Suprapubic skin (tissue), 3 donors: ENCODE data around the gene HAT1.

Experiments
- EP300 ChIP-seq: sonication (generic); formaldehyde crosslinking; IDR thresholded peaks from one replicate; pipeline ENCODE4 v1.6.1; 2017; ENCODE audit warnings: antibody characterized with exemption
- POLR2A ChIP-seq, 2 donors: fragments of 450-650 bp; IDR thresholded peaks; one replicate each; pipeline ENCODE4 v1.6.1; 2017; ENCODE audit warnings: antibody characterized with exemption in 2 of 2, mild to moderate bottlenecking in 2 of 2, moderate library complexity in 2 of 2
- TF ChIP-seq, protein P1 (sequence below), 2 donors: fragments of 200-600 bp in 1 of 2; fragments of 450-650 bp in 1 of 2; sonication (generic) in 1 of 2; IDR thresholded peaks; one replicate each; pipeline ENCODE4 v1.5.1; 2016 to 2019; ENCODE audit warnings: antibody characterized with exemption in 2 of 2, mild to moderate bottlenecking in 1 of 2, moderate library complexity in 1 of 2

DNA sequence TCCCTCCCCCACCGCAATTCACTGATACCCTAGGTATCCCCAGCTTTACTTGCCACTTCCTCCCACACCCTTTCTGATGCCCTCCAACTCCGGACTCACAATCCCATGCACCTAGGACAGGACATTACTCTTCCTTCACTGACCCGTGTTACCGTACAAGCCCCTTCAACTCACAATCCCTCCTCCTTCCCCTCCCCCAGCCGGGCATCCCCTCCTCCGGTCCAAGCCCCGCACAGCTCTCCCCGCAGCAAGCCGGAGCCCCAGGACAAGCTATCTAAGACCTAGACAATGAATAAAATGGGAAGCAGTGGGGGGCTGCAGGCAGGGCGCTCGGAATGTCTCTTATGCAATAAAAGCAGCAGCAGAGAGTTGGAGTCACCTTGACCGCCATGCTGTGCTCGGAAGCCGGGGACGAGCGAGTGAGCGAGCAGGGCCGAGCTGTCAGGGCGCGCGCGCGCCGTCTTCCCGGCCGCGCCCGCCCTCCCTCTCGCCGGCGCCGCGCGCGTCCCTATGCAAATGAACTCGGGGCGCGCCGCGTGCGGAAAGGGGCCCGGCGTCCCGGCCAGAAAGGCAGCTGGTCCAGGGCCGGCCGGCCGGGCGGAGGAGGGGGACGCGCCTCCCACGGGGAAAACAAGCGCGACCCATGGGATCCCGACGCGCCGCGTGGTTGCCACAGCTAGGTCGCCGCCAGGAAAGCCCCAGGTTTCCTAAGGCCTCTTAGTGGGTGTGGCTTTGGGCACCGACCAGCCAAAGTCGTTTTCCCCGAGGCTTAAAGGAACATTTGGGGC is 28.2 kb upstream of the HAT1 start, which contains the start of gene SLC25A12:
- TF ChIP-seq, protein P1, sequence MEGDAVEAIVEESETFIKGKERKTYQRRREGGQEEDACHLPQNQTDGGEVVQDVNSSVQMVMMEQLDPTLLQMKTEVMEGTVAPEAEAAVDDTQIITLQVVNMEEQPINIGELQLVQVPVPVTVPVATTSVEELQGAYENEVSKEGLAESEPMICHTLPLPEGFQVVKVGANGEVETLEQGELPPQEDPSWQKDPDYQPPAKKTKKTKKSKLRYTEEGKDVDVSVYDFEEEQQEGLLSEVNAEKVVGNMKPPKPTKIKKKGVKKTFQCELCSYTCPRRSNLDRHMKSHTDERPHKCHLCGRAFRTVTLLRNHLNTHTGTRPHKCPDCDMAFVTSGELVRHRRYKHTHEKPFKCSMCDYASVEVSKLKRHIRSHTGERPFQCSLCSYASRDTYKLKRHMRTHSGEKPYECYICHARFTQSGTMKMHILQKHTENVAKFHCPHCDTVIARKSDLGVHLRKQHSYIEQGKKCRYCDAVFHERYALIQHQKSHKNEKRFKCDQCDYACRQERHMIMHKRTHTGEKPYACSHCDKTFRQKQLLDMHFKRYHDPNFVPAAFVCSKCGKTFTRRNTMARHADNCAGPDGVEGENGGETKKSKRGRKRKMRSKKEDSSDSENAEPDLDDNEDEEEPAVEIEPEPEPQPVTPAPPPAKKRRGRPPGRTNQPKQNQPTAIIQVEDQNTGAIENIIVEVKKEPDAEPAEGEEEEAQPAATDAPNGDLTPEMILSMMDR (IDR thresholded peaks at IDR 0.05): no peak
- TF ChIP-seq POLR2A (IDR thresholded peaks at IDR 0.05): peak in 1 of 2 donors; percentile 29
- no peak for TF ChIP-seq EP300
